A673 (cell line): ENCODE data around the gene HMGN1.

Experiments
- CTCF ChIP-seq: fragments of 300-800, 200-600 bp; sonication (generic); conservative IDR thresholded peaks from 2 replicates; pipeline ENCODE4 v1.5.1; 2017; ENCODE audit warnings: low read depth, mild to moderate bottlenecking, antibody characterized with exemption, low read length, moderate library complexity, mixed read lengths
- EZH2 ChIP-seq: fragments of 200-600 bp; sonication (generic); IDR thresholded peaks from 2 replicates; pipeline ENCODE4 v1.6.1; 2017; ENCODE audit warnings: borderline replicate concordance, low read depth, mild to moderate bottlenecking, mixed read lengths, antibody characterized with exemption, low read length; ENCODE audit not compliant: poor library complexity, severe bottlenecking

DNA sequence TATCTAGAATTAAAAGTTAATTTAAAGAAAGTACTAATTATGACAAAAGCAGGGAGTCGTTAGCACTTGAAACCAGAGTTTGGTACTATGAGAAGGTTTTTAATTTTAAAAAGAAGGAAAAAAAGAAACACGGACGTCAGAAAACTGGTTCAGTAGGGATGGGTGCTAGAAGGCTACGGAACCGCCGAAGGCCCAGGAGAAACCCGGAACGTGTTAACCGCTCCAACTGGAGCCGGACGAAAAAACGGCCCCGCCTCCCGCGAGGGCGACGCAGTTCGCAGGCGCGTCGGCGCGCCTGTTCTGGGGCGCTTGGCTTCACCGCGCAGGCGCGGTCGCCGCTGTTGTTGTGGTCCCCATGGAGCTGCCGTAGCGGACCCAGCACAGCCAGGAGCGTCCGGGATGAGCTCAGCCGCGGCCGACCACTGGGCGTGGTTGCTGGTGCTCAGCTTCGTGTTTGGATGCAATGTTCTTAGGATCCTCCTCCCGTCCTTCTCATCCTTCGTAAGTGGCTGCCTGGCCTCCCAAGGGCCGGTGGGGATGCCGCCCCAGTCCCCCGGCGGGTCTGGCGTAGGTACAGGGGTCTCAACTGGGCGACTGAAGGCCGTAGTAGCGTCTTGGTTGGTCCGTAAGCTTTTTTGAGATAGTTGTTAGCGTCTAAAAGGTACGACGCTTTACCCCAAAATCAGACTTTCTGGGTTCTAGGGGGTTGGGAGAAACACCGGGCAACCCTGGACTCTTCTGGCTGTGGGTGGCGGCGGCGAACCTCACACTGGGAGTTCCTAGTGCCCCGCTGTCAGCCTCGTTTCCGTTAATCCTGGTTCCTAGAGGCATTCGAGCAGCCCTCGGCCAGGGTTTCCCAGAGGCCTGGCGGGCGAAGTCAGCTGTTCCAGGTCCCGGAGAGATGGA is 31.4 kb upstream of the HMGN1 start:
- no peak for TF ChIP-seq CTCF
- no peak for TF ChIP-seq EZH2
